ENCODE measurements around the gene TGM5. TPM values are rescaled to one million over a fixed set of nuclear protein-coding genes. Genes with fewer than 3 reads are reported as not detected.

Gene TGM5
- total RNA-seq, 5 donors from 2014 or later (not counting 1 experiment from before 2014, with no cell fraction given): not detected

DNA sequence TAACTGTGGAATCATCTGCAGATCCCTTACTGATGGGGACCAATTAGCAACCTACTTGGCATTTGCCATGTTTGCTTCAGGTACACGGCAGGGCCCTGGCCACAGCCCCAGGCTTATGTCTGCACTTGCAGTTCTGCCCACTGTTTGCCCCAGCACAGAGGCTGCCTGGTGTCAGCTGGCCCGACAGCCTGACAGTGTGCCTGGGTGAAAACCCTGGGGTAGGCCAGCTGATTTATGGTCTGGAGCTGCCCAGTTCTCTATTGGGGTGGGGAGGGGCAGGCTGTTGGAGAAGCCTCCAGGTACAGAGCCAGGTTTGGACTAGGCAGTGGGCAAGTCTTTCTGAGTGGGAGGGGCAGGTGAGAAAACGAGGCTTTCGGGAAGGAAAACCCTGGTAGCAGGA, 11.2 kb upstream of the TGM5 start:
- Mint-ChIP-seq H3K4me1 (no peaks in the 10 kb centered on the region), H3K27me3 (peaks cover 10 to 19% of the 10 kb centered on the region in 2 donors), H3K9me3 (no peaks in the 10 kb centered on the region), H3K36me3 (no peaks in the 10 kb centered on the region), H3K27ac (no peak overlapping the region), H3K4me3 (no peak overlapping the region)
- DNase-seq (no peak), ATAC-seq (replicated peaks in 1 of 4) (no peak)
- peaks cover 0 to 34% of the 10 kb centered on the region in 2 experiments for H3K27me3 ChIP-seq (replicated peaks in 1 of 2; ENCODE audit: control insufficient read depth in 2 of 2, extremely low read depth in 1 of 2, insufficient read depth in 2 of 2, low read length in 1 of 2)
- ChIA-PET CTCF (no interaction called here), POLR2A (no interaction called here)
- H3K27ac ChIP-seq (ENCODE audit: low read length): no peak overlapping the region
- WGBS (ENCODE audit: insufficient coverage): 94% methylated on average over 4 of the region's 4 CpGs
- H3K36me3 ChIP-seq (ENCODE audit: control insufficient read depth in 2 of 2, extremely low read depth in 1 of 2, insufficient read depth in 1 of 2, low read length in 1 of 2): no peaks in the 10 kb centered on the region
- no peaks in the 10 kb centered on the region for H3K4me1 ChIP-seq (ENCODE audit: control insufficient read depth in 1 of 2, extremely low read depth in 1 of 2, insufficient read depth in 2 of 2, low read length in 2 of 2)
- no peaks in the 10 kb centered on the region for H3K9me3 ChIP-seq
- H3K4me3 ChIP-seq (ENCODE audit: control insufficient read depth in 1 of 2, extremely low read depth in 1 of 2, low read length in 1 of 2): no peak overlapping the region

- H3K27ac Mint-ChIP-seq: no peak overlapping the region
- DNase-seq (no peak), ATAC-seq (replicated peaks in 1 of 4) (no peak)
- peaks cover 0 to 1% (median 0%) of the 10 kb centered on the region in 3 donors for H3K9me3 Mint-ChIP-seq
- peaks cover 10 to 19% of the 10 kb centered on the region in 2 donors for H3K27me3 Mint-ChIP-seq
- POLR2A ChIA-PET: no interaction called here
- no peak overlapping the region for H3K4me3 Mint-ChIP-seq
- H3K27ac ChIP-seq (ENCODE audit: low read length): no peak overlapping the region
- H3K36me3 ChIP-seq (ENCODE audit: control insufficient read depth in 2 of 2, extremely low read depth in 1 of 2, insufficient read depth in 1 of 2, low read length in 1 of 2): no peaks in the 10 kb centered on the region
- WGBS (ENCODE audit: insufficient coverage): 46% methylated on average over 9 of the region's 10 CpGs
- peaks cover 0 to 34% of the 10 kb centered on the region in 2 experiments for H3K27me3 ChIP-seq (replicated peaks in 1 of 2; ENCODE audit: control insufficient read depth in 2 of 2, extremely low read depth in 1 of 2, insufficient read depth in 2 of 2, low read length in 1 of 2)
- CTCF ChIA-PET: no interaction called here
- no peak overlapping the region for H3K4me3 ChIP-seq (ENCODE audit: control insufficient read depth in 1 of 2, extremely low read depth in 1 of 2, low read length in 1 of 2)
- H3K9me3 ChIP-seq: no peaks in the 10 kb centered on the region
- no peaks in the 10 kb centered on the region for H3K4me1 ChIP-seq (ENCODE audit: control insufficient read depth in 1 of 2, extremely low read depth in 1 of 2, insufficient read depth in 2 of 2, low read length in 2 of 2)
- H3K36me3 Mint-ChIP-seq: no peaks in the 10 kb centered on the region
- no peaks in the 10 kb centered on the region for H3K4me1 Mint-ChIP-seq
Measured at GRCh38 chr15:43277231-43277823, 10.6 kb upstream of the TGM5 start.

- POLR2A ChIA-PET: no interaction called here
- Histone ChIP-seq H3K9me3 (no peaks in the 10 kb centered on the region), H3K4me3 (ENCODE audit: control insufficient read depth in 1 of 2, extremely low read depth in 1 of 2, low read length in 1 of 2) (no peak overlapping the region), H3K4me1 (ENCODE audit: control insufficient read depth in 1 of 2, extremely low read depth in 1 of 2, insufficient read depth in 2 of 2, low read length in 2 of 2) (no peaks in the 10 kb centered on the region), H3K27ac (ENCODE audit: low read length) (no peak overlapping the region), H3K27me3 (replicated peaks in 1 of 2; ENCODE audit: control insufficient read depth in 2 of 2, extremely low read depth in 1 of 2, insufficient read depth in 2 of 2, low read length in 1 of 2) (peaks cover 0 to 34% of the 10 kb centered on the region in 2 experiments), H3K36me3 (ENCODE audit: control insufficient read depth in 2 of 2, extremely low read depth in 1 of 2, insufficient read depth in 1 of 2, low read length in 1 of 2) (no peaks in the 10 kb centered on the region)
- peaks cover 0 to 7% (median 0%) of the 10 kb centered on the region in 3 donors for H3K9me3 Mint-ChIP-seq
- H3K36me3 Mint-ChIP-seq: no peaks in the 10 kb centered on the region
- no peaks in the 10 kb centered on the region for H3K4me1 Mint-ChIP-seq
- H3K4me3 Mint-ChIP-seq: no peak overlapping the region
- H3K27ac Mint-ChIP-seq: no peak overlapping the region
- CTCF ChIA-PET: no interaction called here
- peaks cover 10 to 19% of the 10 kb centered on the region in 2 donors for H3K27me3 Mint-ChIP-seq
- no peak for DNase-seq
- 40% methylated on average over 1 of the region's 12 CpGs for WGBS (ENCODE audit: insufficient coverage)
- ATAC-seq (replicated peaks in 1 of 4): no peak
Measured at GRCh38 chr15:43276563-43277200, 10.0 kb upstream of the TGM5 start.

DNA sequence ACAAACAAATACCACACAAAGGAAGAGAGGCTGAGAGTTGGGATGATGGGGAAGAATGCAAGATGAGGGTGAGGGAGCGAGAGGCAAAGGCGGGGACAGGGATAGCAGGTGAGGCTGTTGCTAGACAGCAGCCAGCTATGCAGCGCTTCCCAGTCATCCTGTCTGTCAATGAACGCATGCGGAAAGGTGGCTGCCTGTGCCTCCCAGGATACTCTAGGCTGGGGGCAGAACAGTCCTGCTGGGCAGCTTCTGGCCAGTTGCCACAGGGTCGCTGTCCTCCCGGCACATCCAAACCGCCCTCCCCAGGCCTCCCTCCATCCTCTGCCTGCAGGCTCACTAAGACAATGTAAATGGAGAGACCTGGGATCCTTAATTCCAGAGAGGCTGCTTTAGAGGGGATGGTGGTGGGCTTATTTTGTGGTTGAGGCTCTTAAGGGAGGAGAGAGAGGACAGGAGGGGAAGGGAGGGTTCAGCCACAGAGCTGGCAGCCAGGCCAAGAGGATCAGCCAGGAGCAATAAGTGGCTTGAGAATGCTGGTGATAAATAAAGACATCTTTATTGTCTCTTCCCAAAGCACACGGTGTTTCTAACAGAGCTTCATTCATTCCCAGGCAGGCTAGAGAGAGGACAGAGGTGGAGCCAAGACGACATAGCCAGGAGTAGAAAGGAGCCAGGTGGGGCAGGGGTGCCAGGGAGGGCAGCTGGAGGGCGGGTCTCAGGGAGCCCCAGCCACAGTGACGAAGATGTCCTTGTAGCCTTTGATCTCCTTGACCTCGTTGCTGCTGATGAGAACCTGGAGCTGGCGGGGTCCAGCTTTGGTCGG, 9.2 kb upstream of the TGM5 start:
- Histone ChIP-seq H3K4me1 (ENCODE audit: control insufficient read depth in 1 of 2, extremely low read depth in 1 of 2, insufficient read depth in 2 of 2, low read length in 2 of 2) (peaks cover 0 to 1% of the 10 kb centered on the region in 2 experiments), H3K36me3 (ENCODE audit: control insufficient read depth in 2 of 2, extremely low read depth in 1 of 2, insufficient read depth in 1 of 2, low read length in 1 of 2) (no peaks in the 10 kb centered on the region), H3K4me3 (ENCODE audit: control insufficient read depth in 1 of 2, extremely low read depth in 1 of 2, low read length in 1 of 2) (no peak overlapping the region), H3K27me3 (replicated peaks in 1 of 2; ENCODE audit: control insufficient read depth in 2 of 2, extremely low read depth in 1 of 2, insufficient read depth in 2 of 2, low read length in 1 of 2) (peaks cover 0 to 34% of the 10 kb centered on the region in 2 experiments), H3K27ac (ENCODE audit: low read length) (no peak overlapping the region), H3K9me3 (no peaks in the 10 kb centered on the region)
- no peak for ATAC-seq (replicated peaks in 1 of 4)
- Mint-ChIP-seq H3K4me3 (no peak overlapping the region), H3K9me3 (peaks cover 0 to 7% (median 0%) of the 10 kb centered on the region in 3 donors), H3K27ac (no peak overlapping the region), H3K36me3 (no peaks in the 10 kb centered on the region), H3K4me1 (peaks cover 0 to 3% (median 0%) of the 10 kb centered on the region in 3 donors), H3K27me3 (peaks cover 10 to 19% of the 10 kb centered on the region in 2 donors)
- no peak for DNase-seq
- 83% methylated on average over 11 of the region's 15 CpGs for WGBS (ENCODE audit: insufficient coverage)
- POLR2A ChIA-PET: no interaction called here
- CTCF ChIA-PET: no interaction called here

GRCh38 chr15:43274136-43274535, 7.4 kb upstream of the TGM5 start:
- CTCF ChIA-PET: no interaction called here
- 76% methylated on average over 9 of the region's 9 CpGs for WGBS (ENCODE audit: insufficient coverage)
- Mint-ChIP-seq H3K36me3 (no peaks in the 10 kb centered on the region), H3K4me3 (no peak overlapping the region), H3K4me1 (peaks cover 5 to 13% (median 13%) of the 10 kb centered on the region in 3 donors), H3K9me3 (peaks cover 0 to 7% (median 0%) of the 10 kb centered on the region in 3 donors), H3K27ac (peak overlapping the region in 1 of 2 donors; percentile 41), H3K27me3 (peaks cover 18 to 19% of the 10 kb centered on the region in 2 donors)
- Histone ChIP-seq H3K36me3 (ENCODE audit: control insufficient read depth in 2 of 2, extremely low read depth in 1 of 2, insufficient read depth in 1 of 2, low read length in 1 of 2) (no peaks in the 10 kb centered on the region), H3K27ac (ENCODE audit: low read length) (no peak overlapping the region), H3K4me3 (ENCODE audit: control insufficient read depth in 1 of 2, extremely low read depth in 1 of 2, low read length in 1 of 2) (no peak overlapping the region), H3K9me3 (no peaks in the 10 kb centered on the region), H3K4me1 (ENCODE audit: control insufficient read depth in 1 of 2, extremely low read depth in 1 of 2, insufficient read depth in 2 of 2, low read length in 2 of 2) (peaks cover 0 to 10% of the 10 kb centered on the region in 2 experiments), H3K27me3 (replicated peaks in 1 of 2; ENCODE audit: control insufficient read depth in 2 of 2, extremely low read depth in 1 of 2, insufficient read depth in 2 of 2, low read length in 1 of 2) (peaks cover 0 to 37% of the 10 kb centered on the region in 2 experiments)
- POLR2A ChIA-PET: no interaction called here
- no peak for DNase-seq
- no peak for ATAC-seq (replicated peaks in 1 of 4)

DNA sequence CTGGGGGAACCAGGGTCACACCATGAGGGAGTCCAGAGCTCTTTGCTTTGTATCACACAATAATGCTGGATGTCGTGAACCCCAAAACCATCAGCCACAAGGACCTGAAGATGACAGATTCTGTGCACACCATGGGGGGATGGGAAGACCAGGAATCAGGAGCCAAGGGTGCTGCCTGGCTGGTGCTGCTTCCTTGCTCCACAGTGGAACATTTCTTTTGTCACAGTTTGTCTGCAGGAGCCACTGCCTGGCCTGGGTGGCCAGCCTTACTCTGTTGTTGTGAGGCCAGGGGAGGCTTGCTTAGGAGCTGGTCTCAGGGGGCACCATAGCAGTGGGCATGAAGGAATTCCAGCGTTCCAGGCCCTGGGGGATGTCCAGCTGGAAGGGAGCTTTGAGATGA, 6.5 kb upstream of the TGM5 start:
- H3K4me1 Mint-ChIP-seq: peaks cover 5 to 13% (median 13%) of the 10 kb centered on the region in 3 donors
- Histone ChIP-seq H3K9me3 (no peaks in the 10 kb centered on the region), H3K4me1 (ENCODE audit: control insufficient read depth in 1 of 2, extremely low read depth in 1 of 2, insufficient read depth in 2 of 2, low read length in 2 of 2) (peaks cover 0 to 10% of the 10 kb centered on the region in 2 experiments), H3K27me3 (replicated peaks in 1 of 2; ENCODE audit: control insufficient read depth in 2 of 2, extremely low read depth in 1 of 2, insufficient read depth in 2 of 2, low read length in 1 of 2) (peaks cover 0 to 42% of the 10 kb centered on the region in 2 experiments), H3K27ac (ENCODE audit: low read length) (no peak overlapping the region), H3K36me3 (ENCODE audit: control insufficient read depth in 2 of 2, extremely low read depth in 1 of 2, insufficient read depth in 1 of 2, low read length in 1 of 2) (no peaks in the 10 kb centered on the region), H3K4me3 (ENCODE audit: control insufficient read depth in 1 of 2, extremely low read depth in 1 of 2, low read length in 1 of 2) (no peak overlapping the region)
- DNase-seq (no peak), ATAC-seq (replicated peaks in 1 of 4) (no peak)
- H3K27ac Mint-ChIP-seq: no peak overlapping the region
- ChIA-PET POLR2A (no interaction called here), CTCF (interaction anchor here in 1 of 2 donors (0.6 kb wide), 1 partner anchor 60 kb away, joined by 3 read pairs; no protein-coding TSS in a partner anchor)
- WGBS (ENCODE audit: insufficient coverage): 40% methylated on average over 1 of the region's 2 CpGs
- H3K27me3 Mint-ChIP-seq: peaks cover 25 to 27% of the 10 kb centered on the region in 2 donors
- peaks cover 0 to 7% (median 0%) of the 10 kb centered on the region in 3 donors for H3K9me3 Mint-ChIP-seq
- no peaks in the 10 kb centered on the region for H3K36me3 Mint-ChIP-seq
- H3K4me3 Mint-ChIP-seq: no peak overlapping the region

Data from T-cell (primary cell).